Measurements from ENCODE around the gene TRAF6. TPM values are rescaled to one million over a fixed set of nuclear protein-coding genes. Genes with fewer than 3 reads are reported as not detected.

Gene TRAF6
- total RNA-seq, 4 donors from 2014 or later = 10.7 to 16.0 (median 13.3) TPM

DNA sequence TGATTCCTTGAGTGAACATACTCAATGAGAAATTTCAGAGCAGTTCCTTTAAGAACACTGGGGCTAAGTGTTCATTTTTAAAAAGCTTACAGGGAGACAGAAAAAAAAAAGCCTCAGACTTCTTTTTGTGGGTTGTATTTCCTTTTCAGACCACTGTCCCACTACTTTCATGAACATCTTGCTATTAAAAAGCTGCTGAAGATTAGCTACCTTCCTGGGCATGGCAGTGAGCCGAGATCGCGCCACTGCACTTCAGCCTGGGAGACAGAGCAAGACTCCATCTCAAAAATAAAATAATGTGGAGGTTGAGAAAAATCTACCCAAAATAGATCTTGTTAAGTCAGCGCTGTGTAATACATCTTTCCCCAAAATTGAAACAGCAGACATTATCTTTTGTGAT is 10.8 kb downstream of the TRAF6 start:
- no peak for TF ChIP-seq POLR2A (IDR thresholded peaks at IDR 0.05)
- TF ChIP-seq, protein P1, sequence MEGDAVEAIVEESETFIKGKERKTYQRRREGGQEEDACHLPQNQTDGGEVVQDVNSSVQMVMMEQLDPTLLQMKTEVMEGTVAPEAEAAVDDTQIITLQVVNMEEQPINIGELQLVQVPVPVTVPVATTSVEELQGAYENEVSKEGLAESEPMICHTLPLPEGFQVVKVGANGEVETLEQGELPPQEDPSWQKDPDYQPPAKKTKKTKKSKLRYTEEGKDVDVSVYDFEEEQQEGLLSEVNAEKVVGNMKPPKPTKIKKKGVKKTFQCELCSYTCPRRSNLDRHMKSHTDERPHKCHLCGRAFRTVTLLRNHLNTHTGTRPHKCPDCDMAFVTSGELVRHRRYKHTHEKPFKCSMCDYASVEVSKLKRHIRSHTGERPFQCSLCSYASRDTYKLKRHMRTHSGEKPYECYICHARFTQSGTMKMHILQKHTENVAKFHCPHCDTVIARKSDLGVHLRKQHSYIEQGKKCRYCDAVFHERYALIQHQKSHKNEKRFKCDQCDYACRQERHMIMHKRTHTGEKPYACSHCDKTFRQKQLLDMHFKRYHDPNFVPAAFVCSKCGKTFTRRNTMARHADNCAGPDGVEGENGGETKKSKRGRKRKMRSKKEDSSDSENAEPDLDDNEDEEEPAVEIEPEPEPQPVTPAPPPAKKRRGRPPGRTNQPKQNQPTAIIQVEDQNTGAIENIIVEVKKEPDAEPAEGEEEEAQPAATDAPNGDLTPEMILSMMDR (IDR thresholded peaks at IDR 0.05) = no peak
- WGBS, 2 donors = 92 to 95% methylated on average over 4 of the region's 4 CpGs
- DNase-seq (ENCODE audit: low spot score in 2 of 2) = no peak
- intact Hi-C loops (cut with DNase I; ENCODE audit: low total_unique reads) = no loop called here
- H3K4me3 ChIP-seq (ENCODE audit: low read depth, poor library complexity, severe bottlenecking) = no peak overlapping the region

DNA sequence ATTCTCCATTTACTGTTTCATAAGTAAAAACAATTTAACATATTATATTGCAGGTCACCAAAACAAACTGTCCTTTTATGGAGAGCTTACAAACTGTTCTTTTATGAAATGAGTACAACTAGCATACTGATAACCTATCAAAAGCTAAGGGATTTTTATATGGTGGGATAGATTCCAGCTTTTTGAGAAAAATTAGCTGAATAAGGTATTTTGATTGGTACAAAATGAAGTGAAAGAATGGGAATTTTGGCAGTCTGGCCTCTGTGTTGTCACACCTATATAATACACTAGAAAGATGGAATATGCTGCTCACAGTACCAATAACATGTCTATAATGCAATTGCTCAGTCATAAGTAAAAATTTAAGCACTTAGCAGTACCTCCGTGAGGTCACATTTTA is 11.4 kb downstream of the TRAF6 start:
- WGBS, 2 donors = 86 to 94% methylated on average over 1 of the region's 1 CpG
- intact Hi-C loops (cut with DNase I; ENCODE audit: low total_unique reads) = no loop called here
- TF ChIP-seq, protein P1 (IDR thresholded peaks at IDR 0.05) = no peak
- no peak for TF ChIP-seq POLR2A (IDR thresholded peaks at IDR 0.05)
- no peak overlapping the region for H3K4me3 ChIP-seq (ENCODE audit: low read depth, poor library complexity, severe bottlenecking)
- no peak for DNase-seq (ENCODE audit: low spot score in 2 of 2)

DNA sequence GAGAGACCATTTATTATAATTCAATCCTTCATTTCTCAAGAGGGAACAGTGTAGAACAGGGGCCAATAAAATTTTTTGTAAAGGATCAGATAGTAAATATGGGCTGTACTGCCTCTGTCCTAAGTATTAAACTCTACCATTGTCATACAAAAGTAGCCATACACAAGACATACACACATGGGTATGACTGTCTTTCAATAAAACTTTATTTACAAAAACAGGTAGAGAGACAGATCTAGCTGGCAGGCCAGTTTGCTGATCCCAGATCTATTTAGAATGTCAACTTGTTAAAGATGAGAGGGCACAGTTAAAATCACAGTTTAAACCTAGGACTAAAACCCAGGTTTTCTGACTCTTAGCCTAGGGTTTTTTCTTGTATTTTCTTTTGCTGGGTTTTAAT is 16.7 kb downstream of the TRAF6 start:
- no peak overlapping the region for H3K4me3 ChIP-seq (ENCODE audit: low read depth, poor library complexity, severe bottlenecking)
- DNase-seq (ENCODE audit: low spot score in 2 of 2) = no peak
- intact Hi-C loops (cut with DNase I; ENCODE audit: low total_unique reads) = loop anchor here (5.0 kb wide), 1 partner anchor 196 kb away; the partner anchor contains the start of gene PRR5L
- TF ChIP-seq, protein P1 (IDR thresholded peaks at IDR 0.05) = no peak
- TF ChIP-seq POLR2A (IDR thresholded peaks at IDR 0.05) = no peak

DNA sequence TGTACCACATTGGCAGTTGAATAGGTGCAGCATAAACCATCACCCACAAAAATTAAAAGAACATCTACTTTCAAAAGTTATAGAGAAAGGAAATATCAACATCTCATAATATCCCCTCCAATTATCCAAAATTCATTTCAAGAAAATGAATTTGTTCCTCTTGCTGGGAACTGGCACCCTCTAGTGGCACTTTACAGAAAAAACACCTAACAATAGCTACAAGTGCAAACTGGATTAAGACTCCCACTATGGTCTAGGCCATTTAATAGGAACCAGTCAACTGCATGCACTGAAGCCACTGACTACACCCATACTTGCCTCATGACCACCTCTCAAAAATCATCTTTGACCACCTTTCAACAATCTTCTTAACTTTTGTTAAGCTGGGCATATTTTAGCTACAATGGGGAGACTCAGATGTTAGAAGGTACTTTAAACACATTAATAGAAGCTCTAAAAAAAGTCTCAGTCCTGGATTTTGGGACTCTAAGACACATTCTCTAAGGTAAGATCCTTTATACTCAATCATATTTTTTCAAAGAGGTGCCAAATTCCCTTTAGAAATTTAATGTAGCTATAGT is 17.3 kb downstream of the TRAF6 start:
- DNase-seq (ENCODE audit: low spot score in 2 of 2) = no peak
- intact Hi-C loops (cut with DNase I; ENCODE audit: low total_unique reads) = loop anchor here (5.0 kb wide), 1 partner anchor 196 kb away; the partner anchor contains the start of gene PRR5L
- no peak overlapping the region for H3K4me3 ChIP-seq (ENCODE audit: low read depth, poor library complexity, severe bottlenecking)
- no peak for TF ChIP-seq POLR2A (IDR thresholded peaks at IDR 0.05)
- TF ChIP-seq, protein P1 (IDR thresholded peaks at IDR 0.05) = no peak

DNA sequence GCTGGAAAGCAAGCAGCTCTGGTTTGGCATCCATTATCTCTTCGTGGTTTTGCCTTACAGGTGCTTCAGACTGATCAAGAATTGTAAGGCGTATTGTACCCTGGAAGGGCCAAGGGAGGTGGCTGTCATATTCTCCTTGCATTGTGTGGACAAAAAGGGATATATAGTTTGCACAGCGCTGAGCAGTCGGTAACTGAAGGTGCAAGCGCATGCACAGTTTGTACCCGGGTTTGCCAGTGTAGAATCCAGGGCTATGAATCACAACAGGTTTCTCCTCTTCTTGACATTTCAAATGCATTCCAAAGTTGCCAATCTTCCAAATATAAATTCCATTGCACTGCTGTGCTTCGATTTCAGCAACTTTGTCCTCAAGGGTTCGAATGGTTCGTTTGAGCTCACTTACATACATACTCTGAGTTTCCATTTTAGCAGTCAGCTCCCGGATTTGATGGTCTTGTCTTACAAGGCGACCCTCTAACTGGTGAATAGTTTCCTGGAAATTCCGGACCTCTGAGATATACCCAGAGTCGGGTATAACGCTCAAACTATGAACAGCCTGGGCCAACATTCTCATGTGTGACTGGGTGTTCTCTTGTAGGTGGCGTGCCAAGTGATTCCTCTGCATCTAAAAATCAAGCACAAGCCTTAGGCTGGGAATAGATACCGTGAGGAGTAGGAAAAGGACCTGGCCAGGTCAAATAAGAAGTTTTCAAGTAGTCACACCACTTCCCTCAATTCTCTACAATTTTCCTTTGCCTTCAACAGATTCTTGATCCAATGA is 19.9 kb downstream of the TRAF6 start:
- TF ChIP-seq, protein P1 (IDR thresholded peaks at IDR 0.05) = no peak
- no peak for TF ChIP-seq POLR2A (IDR thresholded peaks at IDR 0.05)
- H3K4me3 ChIP-seq (ENCODE audit: low read depth, poor library complexity, severe bottlenecking) = no peak overlapping the region
- DNase-seq (ENCODE audit: low spot score in 2 of 2) = no peak
- intact Hi-C loops (cut with DNase I; ENCODE audit: low total_unique reads) = loop anchor here (5.0 kb wide), 1 partner anchor 193 kb away; the partner anchor contains the start of gene PRR5L
- WGBS, 2 donors = 85% methylated on average over 16 of the region's 16 CpGs

Measured in lower leg skin (tissue), 4 donors.